ENCODE measurements around the gene MUC5B. TPM values are rescaled to one million over a fixed set of nuclear protein-coding genes. Genes with fewer than 3 reads are reported as not detected.
"Not testable (repeated sequence)": the region's sequence is repeated elsewhere in the genome, so short reads cannot be mapped to it uniquely, and the experiment has no call there.

MUC5B gene
- total RNA-seq, 1 donor from 2014 or later = not detected

- DNase-seq (ENCODE audit: low read depth) (peak; percentile 1), FAIRE-seq (no peak)
- TF ChIP-seq, protein P1, sequence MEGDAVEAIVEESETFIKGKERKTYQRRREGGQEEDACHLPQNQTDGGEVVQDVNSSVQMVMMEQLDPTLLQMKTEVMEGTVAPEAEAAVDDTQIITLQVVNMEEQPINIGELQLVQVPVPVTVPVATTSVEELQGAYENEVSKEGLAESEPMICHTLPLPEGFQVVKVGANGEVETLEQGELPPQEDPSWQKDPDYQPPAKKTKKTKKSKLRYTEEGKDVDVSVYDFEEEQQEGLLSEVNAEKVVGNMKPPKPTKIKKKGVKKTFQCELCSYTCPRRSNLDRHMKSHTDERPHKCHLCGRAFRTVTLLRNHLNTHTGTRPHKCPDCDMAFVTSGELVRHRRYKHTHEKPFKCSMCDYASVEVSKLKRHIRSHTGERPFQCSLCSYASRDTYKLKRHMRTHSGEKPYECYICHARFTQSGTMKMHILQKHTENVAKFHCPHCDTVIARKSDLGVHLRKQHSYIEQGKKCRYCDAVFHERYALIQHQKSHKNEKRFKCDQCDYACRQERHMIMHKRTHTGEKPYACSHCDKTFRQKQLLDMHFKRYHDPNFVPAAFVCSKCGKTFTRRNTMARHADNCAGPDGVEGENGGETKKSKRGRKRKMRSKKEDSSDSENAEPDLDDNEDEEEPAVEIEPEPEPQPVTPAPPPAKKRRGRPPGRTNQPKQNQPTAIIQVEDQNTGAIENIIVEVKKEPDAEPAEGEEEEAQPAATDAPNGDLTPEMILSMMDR (IDR thresholded peaks at IDR 0.05; ENCODE audit: insufficient read depth, low read length, severe bottlenecking) = no peak
Observed at GRCh38 chr11:1238767-1239595, 16.1 kb downstream of the MUC5B start.

DNA sequence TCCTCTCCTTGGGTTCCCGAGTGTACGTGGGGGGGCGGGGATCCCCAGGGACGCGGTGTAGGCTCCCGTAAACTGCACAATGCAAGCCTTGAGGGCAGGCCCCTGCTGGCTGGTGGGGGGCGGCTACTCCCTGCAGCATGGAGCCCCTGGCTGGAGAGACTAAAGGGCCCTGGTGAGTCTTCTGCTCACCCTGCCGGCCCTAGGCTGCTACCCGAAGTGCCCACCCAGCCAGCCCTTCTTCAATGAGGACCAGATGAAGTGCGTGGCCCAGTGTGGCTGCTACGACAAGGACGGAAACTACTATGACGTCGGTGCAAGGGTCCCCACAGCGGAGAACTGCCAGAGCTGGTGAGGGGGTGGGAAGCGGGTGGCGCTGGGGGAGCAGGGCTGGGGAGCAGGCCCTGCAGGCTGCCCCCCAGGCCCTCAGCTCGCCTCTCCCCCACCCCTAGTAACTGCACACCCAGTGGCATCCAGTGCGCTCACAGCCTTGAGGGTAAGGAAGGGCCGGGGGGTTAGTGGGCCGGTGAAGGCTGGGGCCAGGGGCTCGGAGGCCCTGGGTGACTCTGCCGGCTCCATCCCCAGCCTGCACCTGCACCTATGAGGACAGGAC is 16.8 kb downstream of the MUC5B start:
- FAIRE-seq = no peak
- Histone ChIP-seq H3K4me3 (ENCODE audit: low read depth, low read length) (no peak overlapping the region), H3K36me3 (ENCODE audit: control insufficient read depth, insufficient read depth, low read length) (no peaks in the 10 kb centered on the region), H3K27me3 (ENCODE audit: control insufficient read depth, insufficient read depth, low read length) (no peaks in the 10 kb centered on the region)
- TF ChIP-seq, protein P1 (IDR thresholded peaks at IDR 0.05; ENCODE audit: insufficient read depth, low read length, severe bottlenecking) = no peak
- DNase-seq (ENCODE audit: low read depth) = no peak

More at GRCh38 chr11:1238767-1239595, 16.1 kb downstream of the MUC5B start:
- Histone ChIP-seq H3K27me3 (ENCODE audit: control insufficient read depth, insufficient read depth, low read length) (no peaks in the 10 kb centered on the region), H3K4me3 (ENCODE audit: low read depth, low read length) (no peak overlapping the region), H3K36me3 (ENCODE audit: control insufficient read depth, insufficient read depth, low read length) (no peaks in the 10 kb centered on the region)

- TF ChIP-seq, protein P1 (IDR thresholded peaks at IDR 0.05; ENCODE audit: insufficient read depth, low read length, severe bottlenecking) = no peak
- Histone ChIP-seq H3K4me3 (ENCODE audit: low read depth, low read length) (no peak overlapping the region), H3K27me3 (ENCODE audit: control insufficient read depth, insufficient read depth, low read length) (no peaks in the 10 kb centered on the region), H3K36me3 (ENCODE audit: control insufficient read depth, insufficient read depth, low read length) (no peaks in the 10 kb centered on the region)
- FAIRE-seq = no peak
- DNase-seq (ENCODE audit: low read depth) = no peak
Observed at GRCh38 chr11:1240771-1241170, 17.9 kb downstream of the MUC5B start.

DNA sequence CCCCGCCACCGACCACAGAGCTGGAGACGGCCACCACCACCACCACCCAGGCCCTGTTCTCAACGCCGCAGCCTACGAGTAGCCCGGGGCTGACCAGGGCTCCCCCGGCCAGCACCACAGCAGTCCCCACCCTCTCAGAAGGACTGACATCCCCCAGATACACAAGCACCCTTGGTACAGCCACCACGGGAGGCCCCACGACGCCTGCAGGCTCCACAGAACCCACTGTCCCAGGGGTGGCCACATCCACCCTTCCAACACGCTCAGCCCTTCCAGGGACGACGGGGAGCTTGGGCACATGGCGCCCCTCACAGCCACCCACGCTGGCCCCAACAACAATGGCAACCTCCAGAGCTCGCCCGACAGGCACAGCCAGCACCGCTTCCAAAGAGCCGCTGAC is 18.8 kb downstream of the MUC5B start:
- FAIRE-seq = no peak

GRCh38 chr11:1242289-1242688 is 19.4 kb downstream of the MUC5B start:
- DNase-seq (ENCODE audit: low read depth) = no peak
- Histone ChIP-seq H3K27me3 (ENCODE audit: control insufficient read depth, insufficient read depth, low read length) (no peaks in the 10 kb centered on the region), H3K4me3 (ENCODE audit: low read depth, low read length) (no peak overlapping the region), H3K36me3 (ENCODE audit: control insufficient read depth, insufficient read depth, low read length) (no peaks in the 10 kb centered on the region)
- FAIRE-seq = peak; percentile 52
- TF ChIP-seq, protein P1 (IDR thresholded peaks at IDR 0.05; ENCODE audit: insufficient read depth, low read length, severe bottlenecking) = no peak

More for the DNA sequence above, 18.8 kb downstream of the MUC5B start:
- H3K4me3 ChIP-seq (ENCODE audit: low read depth, low read length) = no peak overlapping the region
- no peaks in the 10 kb centered on the region for H3K27me3 ChIP-seq (ENCODE audit: control insufficient read depth, insufficient read depth, low read length)
- no peak for DNase-seq (ENCODE audit: low read depth)
- TF ChIP-seq, protein P1 (IDR thresholded peaks at IDR 0.05; ENCODE audit: insufficient read depth, low read length, severe bottlenecking) = no peak
- H3K36me3 ChIP-seq (ENCODE audit: control insufficient read depth, insufficient read depth, low read length) = no peaks in the 10 kb centered on the region

GRCh38 chr11:1242751-1243150 is 19.9 kb downstream of the MUC5B start:
- not testable (repeated sequence) for H3K36me3 ChIP-seq (ENCODE audit: control insufficient read depth, insufficient read depth, low read length); DNase-seq (ENCODE audit: low read depth); H3K4me3 ChIP-seq (ENCODE audit: low read depth, low read length); H3K27me3 ChIP-seq (ENCODE audit: control insufficient read depth, insufficient read depth, low read length); FAIRE-seq

DNA sequence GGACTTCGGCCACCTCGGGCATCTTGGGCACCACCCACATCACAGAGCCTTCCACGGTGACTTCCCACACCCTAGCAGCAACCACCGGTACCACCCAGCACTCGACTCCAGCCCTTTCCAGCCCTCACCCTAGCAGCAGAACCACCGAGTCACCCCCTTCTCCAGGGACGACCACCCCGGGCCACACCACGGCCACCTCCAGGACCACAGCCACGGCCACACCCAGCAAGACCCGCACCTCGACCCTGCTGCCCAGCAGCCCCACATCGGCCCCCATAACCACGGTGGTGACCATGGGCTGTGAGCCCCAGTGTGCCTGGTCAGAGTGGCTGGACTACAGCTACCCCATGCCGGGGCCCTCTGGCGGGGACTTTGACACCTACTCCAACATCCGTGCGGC is 20.7 kb downstream of the MUC5B start:
- not testable (repeated sequence) for FAIRE-seq; DNase-seq (ENCODE audit: low read depth); H3K36me3 ChIP-seq (ENCODE audit: control insufficient read depth, insufficient read depth, low read length); H3K27me3 ChIP-seq (ENCODE audit: control insufficient read depth, insufficient read depth, low read length); H3K4me3 ChIP-seq (ENCODE audit: low read depth, low read length)

DNA sequence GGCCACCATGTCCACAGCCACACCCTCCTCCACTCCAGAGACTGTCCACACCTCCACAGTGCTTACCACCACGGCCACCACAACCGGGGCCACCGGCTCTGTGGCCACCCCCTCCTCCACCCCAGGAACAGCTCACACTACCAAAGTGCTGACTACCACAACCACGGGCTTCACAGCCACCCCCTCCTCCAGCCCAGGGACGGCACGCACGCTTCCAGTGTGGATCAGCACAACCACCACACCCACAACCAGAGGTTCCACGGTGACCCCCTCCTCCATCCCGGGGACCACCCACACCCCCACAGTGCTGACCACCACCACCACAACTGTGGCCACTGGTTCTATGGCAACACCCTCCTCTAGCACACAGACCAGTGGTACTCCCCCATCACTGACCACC is 21.7 kb downstream of the MUC5B start:
- not testable (repeated sequence) for DNase-seq (ENCODE audit: low read depth); H3K36me3 ChIP-seq (ENCODE audit: control insufficient read depth, insufficient read depth, low read length); H3K4me3 ChIP-seq (ENCODE audit: low read depth, low read length); H3K27me3 ChIP-seq (ENCODE audit: control insufficient read depth, insufficient read depth, low read length); FAIRE-seq

GRCh38 chr11:1245717-1246116 is 22.9 kb downstream of the MUC5B start:
- not testable (repeated sequence) for FAIRE-seq

More at GRCh38 chr11:1245717-1246116, 22.9 kb downstream of the MUC5B start:
- H3K36me3 ChIP-seq (ENCODE audit: control insufficient read depth, insufficient read depth, low read length); H3K27me3 ChIP-seq (ENCODE audit: control insufficient read depth, insufficient read depth, low read length); DNase-seq (ENCODE audit: low read depth); H3K4me3 ChIP-seq (ENCODE audit: low read depth, low read length): not testable (repeated sequence)
